Activated naive CD4-positive, alpha-beta T cell (primary cell): ENCODE results near the gene NPBWR2.

Source experiments
- DNase-seq, 4 experiments: peaks; one replicate each; lab custom pipeline; 2025; lab: John Stamatoyannopoulos, UW

The NPBWR2 gene

DNA sequence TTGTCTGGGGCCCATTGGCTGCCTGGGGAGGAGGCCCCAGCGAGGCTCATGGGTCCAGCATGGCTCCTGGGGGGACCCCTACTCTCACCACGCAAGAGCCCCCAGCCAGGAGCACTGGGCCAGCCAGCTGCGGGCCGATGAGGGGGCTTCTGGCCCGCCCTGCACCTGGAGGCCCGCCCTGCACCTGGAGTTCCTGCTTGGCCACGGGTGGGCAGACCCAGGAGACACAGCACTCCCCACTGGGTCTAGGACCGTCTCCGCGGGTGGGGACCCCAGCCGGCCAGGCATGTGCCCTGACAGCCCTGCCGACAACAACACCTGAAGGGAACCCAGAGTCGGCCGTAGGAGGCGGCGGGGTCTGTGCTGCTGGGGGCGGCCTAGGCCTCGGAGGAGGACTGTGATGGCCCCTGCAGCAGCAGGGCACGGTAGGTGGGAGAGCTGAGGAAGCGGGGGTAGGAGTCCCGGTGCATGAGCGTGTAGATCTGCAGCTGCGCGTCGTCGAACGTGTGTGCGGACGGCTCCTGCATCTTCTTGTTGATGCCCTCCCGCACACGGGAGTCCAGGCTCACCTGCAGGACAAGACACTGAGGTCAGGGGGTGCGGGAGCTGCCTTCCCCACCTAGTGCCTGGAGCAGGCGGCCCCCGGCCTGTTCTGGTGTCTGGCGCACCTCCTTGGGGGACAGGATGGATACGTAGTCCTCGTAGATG is 33.7 kb downstream of the NPBWR2 start:
- no peak for DNase-seq

DNA sequence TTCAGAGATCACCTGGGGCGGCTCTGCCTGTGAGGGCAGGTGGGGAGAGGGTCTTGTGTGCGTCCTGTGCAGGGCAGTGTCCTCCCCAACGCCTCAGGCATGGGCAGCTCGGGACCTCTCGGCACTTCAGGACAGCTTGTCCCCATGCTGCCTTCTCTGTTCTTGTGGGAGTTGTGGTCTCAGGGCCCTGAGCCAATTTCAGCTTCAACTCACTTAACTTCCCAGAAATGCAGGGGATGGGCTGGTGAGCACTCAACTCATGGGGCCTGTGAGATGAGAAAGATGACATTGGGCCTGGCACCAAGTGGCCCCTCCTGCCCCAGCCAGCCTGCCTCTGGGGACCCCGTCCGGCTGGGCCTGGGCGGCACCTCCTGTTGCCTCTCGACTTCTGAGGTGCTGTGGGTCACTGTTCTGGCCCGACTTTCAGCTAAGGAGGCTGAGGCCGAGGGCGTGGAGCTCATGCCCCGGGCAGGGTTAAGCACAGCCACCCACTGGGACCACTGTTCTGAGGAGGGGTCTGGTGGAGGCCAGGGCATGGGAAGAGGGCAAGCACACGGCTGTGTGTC is 34.8 kb downstream of the NPBWR2 start:
- DNase-seq = no peak

DNA sequence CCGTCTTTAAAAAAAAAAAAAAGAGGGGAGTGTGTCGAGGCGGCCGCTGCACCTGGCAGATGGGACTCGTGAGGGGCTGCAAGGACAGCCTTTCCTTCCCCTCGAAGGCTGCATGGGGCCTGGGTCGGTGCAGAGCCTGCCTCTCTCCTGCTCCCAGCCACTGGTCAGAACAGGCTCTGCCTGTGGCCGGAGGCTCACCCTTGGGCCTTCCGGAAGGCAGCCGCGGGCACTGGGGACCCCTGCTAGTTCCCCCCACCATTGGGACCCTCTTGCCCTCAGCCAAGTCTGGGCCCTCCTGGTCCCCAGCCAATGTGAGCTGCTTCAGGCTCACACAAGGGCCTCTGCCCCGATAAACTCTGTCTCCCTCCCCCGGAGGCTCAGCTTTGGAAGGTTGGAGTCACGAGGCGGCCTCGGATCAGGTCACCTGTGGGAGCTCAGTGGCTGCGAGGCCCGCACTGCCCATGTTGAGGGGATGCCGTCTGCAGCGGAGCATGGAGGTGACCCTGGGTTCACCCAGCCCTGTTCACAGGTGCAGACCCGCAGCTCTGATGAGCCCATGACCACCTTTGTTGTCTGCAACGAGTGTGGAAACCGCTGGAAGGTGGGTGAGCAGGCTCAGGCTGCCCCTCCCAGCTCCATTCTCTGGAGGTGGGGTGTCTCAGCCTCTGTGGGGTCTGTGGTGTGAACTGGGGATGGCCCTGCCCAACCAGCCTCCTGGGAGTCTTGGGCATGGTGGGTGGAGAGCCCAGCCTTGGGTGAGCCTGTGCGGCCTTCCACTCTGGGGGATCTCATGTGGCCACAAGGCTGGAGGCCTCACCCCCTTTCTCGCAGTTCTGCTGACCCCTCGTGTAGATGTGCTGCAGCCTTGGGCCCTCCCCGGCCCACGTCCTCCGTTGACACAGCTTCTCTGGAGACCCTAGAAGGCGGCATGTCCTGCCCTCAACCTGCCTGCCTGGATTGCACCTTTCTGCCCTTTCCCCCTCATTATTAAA is 35.7 kb downstream of the NPBWR2 start:
- DNase-seq = no peak

DNA sequence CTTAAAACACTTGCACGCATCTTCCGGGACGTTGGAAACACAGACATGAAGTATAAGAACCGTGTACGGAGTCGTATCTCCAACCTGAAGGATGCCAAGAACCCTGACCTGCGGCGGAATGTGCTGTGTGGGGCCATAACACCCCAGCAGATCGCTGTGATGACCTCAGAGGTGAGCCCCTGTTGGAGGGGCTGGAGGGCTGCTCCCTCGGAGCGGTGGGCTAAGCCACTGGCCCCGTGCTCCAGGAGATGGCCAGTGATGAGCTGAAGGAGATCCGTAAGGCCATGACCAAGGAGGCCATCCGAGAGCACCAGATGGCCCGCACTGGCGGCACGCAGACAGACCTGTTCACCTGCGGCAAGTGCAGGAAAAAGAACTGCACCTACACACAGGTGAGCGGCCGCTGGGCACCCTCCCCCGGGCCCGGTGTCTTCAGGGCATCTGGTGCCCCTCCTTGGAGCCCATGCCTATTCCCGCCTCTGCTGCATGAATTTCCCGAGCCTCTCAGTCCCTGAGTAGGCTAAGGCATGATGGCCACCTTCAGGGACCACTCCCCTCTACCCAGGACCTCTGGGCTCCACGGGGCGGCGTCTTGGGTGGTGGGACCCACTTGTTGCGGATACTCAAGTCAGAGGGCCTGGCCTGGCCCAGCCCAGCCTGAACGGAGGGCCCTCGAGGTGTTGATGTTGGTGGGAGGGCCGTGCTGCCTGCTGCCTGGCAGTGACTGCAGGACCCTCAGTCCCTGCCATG is 36.9 kb downstream of the NPBWR2 start:
- no peak for DNase-seq

DNA sequence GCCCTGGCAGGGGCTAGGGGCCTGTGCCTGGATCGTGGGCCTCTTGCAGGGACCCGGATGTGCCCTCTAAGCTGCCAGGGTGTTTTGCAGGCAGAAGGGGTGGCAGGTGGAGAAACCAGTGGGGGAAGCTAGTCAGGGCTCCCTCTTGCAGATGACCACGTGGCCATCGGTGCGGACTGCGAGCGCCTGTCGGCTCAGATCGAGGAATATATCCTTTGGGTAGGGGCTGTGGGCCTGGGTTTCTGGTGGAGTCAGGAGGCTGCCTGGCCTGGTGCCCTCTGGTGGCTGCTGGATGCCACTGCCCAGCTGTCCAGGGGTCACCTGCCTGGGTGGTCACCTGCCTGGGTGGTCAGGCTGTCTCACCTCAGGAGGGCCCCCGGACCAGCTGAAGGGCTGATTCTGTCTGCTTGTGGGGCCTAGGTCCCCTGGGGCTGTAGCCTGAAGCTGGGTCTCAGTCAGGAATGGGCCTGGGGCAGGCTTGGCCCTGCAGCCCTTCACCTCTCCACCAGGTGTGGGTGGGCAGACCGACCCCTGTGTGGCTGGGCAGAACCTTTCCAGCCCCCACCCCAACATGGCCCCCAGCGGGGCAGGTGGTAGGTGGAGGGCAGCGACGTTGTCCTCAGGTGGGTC is 37.6 kb downstream of the NPBWR2 start:
- DNase-seq = peak in 1 of 4 experiments; percentile 10

DNA sequence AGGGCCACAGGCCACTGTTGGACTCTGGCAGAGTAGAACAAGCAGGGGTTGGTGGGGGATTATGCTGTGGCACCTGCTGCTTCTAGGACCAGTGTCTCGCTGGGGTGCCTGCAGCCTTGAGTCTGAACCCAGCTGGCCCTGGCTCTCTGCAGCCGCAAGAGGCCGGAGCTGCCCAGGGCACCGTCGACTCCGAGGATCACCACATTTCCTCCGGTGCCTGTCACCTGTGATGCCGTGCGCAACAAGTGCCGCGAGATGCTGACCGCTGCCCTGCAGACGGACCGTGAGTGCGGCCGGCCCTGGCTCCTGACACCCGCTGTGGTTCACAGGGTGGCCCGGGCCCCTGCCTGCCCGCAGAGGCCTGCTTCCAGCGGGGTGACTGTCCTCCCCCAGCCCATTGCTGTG is 38.2 kb downstream of the NPBWR2 start:
- DNase-seq = no peak

DNA sequence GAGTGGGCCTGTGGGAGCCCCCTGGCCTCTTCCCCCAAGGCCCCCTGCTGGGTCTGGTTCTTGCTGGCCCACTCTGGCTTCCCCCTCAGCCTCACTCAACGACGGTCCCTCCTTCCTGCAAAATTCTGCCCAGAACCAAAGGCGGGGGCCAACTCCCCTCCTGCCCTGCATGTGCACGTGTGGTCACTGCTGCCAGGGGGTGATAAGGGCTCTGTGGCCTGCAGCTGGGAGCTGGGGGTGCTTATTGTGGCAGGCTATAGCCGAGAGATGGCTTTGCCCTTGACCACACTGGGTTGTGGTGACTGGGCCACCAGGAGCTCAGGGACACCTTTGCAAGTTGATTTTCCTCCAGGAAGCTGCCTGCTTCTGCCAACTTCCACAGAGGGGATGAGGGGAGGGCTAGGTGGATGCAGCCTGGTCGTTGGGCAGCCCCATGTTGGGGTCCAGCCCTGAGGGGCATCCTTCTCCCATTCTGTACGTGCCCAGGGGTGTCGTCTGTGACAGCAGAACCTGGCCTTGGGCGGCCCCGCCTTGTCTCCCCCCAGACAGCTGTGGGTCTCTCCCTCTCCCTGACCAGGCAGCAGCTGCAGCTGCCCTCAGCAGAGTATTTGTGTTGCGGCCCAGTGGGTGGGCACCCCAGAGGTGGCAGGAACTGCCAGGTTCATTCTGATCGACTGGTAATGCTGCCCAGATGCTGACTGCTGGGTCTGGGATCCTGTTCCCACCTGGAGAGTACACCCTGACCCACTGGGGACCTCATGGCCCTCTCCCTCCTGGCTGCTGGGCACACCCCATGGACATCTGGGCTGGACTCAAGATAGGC is 38.8 kb downstream of the NPBWR2 start:
- no peak for DNase-seq

DNA sequence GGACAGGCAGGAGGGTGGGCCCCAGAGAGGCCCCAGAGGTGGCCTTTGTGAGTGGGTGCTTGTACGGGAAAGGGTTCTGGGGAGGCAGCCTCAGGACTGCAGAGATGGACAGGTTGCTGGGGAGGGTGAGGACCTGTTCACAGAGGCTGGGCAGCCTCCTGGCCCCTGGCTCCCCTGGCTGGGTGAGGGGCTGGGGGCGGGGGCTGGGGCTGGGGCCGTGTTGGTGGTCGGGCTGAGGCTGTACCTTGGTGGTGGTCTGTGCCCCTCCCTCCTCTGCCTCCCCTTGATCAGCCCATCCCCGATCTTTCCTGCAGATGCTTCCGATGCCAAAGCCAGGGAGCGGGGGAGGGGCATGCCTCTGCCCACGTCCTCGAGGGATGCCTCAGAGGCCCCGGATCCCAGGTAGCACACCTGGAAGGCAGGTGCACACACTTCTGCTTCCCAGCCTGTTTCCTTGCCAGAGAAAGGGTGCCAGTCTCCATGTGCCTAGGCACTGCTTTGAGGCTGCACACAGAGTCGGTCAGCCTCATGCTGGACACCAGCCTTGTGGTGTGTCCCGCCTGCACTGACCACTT is 39.5 kb downstream of the NPBWR2 start:
- no peak for DNase-seq

DNA sequence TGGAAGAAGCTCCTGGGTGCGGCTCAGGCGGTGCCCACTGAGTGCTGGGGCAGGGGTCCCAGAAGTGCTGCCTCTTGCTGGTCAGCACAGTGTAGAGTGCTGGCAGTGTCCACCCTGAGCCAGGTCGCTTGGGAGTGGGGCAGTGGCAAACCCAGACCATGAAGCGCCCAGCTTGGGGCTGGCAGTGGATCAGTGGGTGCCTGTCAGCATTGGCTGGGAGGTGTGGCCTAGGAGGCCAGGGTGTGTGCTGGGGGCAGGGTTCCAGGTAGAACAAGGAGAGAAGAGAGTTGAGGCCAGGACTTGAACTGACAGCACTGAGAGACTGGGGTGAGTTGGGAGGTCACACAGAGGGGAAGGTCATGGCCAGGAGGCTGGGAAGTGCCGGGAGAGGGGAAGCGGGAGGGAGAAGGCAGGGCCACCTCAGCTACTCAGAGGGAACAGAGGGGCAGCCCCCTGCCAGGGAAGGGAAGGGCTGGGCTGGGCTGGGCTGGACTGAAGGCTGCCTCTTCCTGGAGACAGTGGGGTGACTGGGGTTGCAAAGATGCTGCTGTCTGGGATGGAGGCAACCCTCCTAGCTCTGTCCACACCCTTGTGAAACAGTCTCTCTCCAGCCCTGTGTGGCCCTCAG is 40.2 kb downstream of the NPBWR2 start:
- DNase-seq = no peak

DNA sequence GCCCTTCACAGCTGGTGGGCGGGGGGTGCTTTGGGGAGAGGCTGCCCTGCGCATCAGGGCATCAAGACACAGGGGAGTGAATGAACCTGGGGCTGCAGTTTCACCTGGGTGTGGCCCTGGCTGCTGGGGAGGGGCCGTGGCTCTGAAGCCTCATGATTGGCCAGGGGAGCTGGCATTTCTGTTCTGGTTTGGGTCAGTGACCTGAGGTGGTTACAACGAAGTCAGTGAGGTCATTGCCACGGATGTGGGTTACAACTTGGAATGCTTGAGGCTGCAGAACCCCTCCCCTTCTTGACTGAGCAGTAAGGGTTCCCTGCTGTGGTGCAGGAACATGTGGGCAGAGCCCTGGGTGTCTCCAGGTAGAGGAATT is 41.4 kb downstream of the NPBWR2 start:
- peak in 1 of 4 experiments; percentile 25 for DNase-seq

DNA sequence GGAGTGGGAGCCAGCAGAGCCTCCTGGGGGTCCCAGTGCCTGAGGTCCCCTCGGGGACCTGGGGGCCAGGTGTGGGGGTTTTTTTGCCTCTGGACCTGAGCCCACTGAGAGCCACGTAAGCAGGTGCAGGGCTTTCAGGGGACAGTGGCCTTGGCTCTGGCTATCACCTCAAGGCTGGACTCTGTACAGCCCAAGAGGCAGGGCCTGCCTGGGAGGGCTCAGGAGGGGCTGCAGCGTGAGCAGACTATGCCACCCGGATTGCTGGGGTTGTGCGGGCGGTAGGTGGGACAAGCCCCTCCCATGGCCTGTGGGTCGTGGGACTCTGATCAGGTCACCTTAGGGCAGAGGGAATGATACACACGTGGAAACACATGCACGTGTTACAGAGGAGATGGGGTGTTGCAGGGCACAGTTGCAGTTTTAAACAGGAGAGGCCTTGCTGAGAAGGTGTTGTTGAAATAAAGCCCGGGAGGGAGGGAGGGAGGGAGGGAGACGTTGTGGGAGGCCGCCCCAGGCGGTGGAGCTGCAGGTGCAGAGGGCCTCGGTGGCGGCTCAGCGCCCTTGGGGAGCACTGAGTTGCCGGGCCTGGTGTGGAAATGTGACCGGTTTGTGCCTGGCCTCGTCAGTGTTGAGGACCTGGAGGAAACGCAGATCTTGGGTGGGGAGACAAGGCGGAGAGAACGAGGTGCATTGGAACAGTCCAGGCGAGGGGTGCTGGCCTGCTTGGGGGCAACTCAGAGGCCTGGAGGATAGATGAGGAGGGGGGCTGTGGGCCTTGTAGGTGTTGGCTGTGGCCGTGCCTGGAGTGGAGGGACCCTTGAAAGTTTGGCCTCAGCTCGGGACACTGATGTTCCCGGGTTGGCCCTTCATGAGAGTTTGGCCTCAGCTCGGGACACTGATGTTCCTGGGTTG is 42.0 kb downstream of the NPBWR2 start:
- DNase-seq = peak in 1 of 4 experiments; percentile 15

DNA sequence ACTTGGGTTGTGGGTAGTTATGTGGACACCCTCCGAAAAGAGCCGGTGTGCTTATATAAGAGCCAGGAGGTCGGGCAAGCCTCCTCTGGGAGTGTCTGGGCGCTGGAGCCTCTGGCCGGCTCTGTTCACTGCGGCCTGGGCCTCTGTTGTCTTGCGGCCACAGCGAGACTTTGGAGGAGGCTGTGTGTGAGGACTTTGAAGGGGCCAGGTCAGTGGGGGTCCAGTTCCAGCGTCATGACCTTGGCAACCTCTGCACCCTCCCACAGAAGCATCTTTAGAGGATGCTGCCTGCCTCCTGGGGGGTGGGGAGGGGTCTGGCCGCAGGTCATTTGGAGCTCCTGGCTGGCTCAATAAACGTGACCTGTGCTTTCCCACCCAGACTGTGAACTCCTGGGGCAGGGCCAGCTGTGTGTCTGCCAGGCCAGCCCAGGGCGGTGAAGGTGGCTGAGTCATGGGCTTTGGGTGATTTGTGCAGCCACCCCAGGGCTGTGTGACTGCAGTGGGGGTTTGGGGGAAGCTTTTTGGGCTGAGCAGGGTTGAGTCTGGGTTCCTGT is 43.1 kb downstream of the NPBWR2 start:
- DNase-seq = no peak

DNA sequence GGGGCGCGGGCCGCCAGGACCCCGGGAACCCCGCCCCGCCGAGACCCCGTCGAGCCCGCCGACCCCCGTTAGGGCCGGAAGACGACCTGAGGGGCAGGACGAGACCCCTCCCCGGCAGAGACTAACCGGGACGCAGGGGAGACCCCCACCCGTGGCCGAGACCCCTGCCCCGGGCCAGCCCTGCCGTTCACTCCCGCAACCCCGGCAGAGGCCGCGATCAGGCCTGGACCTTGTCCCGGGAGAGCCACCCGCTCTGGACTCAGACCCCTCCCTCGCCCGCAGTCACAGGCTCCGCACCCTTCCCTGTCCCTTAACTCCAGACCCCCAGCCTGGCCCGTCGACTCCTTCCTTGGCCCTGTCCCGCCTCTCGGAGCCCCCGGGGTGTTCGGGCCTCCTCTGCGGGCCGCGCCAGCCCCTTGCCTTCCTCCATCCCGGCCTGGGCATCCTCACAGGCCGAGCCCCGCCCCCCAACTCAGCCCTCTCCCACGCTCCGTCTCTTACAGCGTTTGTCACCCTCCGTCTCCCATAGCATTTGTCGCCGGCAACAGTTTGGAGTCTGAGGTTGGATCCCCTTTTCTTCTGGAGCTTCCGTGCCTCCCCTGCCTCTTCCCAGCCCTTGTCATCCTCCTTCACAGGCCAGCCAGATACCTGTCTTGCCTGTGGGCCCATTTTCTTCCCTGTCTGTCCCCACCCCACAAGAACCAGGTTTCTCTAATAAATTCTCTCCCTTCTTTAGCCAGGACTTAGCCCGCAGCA is 43.8 kb downstream of the NPBWR2 start:
- DNase-seq = no peak

DNA sequence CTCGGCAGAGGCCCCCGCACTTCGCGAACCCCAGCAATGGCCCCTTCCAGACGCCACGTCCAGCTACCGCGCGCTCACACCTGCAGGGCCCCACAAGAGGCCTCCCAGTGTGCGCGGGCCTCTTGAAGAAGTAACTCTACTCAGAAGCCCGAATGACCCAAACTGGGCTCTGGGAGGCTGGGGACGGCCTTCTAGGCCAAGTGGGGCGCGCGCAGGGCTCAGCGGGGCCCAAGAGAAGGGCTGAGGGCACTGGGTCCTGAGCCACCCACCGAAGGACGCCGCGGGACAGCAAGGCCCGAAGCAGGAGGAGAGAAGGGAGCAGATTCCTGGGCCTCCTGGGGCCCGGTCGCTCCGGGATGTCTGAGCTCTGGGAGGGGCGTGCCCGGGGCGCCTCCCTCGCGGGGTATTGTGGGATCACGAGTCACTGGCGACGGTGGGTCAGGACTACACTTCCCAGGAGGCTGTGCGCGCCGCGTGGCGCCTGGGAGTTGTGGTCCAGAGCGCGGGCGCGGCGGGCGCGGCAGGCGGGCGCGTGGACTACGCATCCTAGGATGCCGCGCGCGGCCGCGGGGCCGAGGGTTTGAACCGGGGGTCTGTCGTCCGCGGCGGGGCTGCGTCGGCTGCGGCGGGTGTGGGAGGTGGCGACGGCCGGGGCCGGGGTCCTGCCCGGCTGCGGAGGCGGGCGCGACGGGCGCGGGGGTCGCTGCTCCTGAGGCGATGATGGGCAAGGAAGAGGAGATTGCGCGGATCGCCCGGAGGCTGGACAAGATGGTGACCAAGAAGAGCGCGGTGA is 44.6 kb downstream of the NPBWR2 start, which contains the start of gene TCEA2:
TCEA2 (plus strand) TSS at position 603 of the 793 bp plus-strand sequence; CDS start at position 718, 115 bp downstream.
- peak; percentile 77 to 92 (median 86) for DNase-seq

DNA sequence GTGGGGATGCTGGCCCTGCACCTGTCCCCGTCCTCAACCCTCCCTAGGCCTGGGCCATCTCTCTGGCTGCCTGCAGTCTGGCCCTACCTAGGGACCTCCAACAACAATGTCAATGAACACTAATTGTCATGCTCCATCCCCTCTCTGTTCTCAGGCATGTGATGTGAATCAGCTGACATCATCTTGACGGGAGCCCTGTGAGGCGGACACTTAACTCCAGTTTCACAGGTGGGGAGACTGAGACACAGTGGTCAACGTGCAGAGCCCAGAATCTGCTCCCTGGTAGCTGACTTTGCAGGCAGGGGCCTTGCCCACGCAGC is 45.1 kb downstream of the NPBWR2 start:
- DNase-seq = no peak

DNA sequence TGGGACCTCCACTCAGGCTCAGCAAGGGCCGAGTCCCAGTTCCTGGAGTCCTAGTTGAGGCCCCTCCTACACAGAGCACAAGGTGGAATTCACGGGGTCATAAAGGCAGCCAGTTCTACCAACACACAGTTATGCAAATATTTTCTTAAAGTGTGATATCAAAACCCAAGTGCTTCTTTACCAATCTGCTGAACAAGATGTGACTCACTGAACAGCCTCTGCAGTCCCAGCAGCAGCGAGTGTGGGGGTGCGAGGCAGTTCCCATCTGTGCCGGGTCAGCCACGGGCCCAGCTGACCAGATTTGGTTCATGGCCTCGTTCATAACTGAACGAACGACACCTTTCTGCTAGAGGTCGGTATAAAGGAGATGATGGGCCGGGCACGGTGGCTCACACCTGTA is 48.8 kb downstream of the NPBWR2 start:
- DNase-seq = no peak
